ENCODE results near the gene ATP1B2.

Gene ATP1B2

GRCh38 chr17:7685533-7686221, 35.0 kb downstream of the ATP1B2 start:
- DNase-seq (ENCODE audit: low read depth in 2 of 2) = peak; percentile 78 to 86

GRCh38 chr17:7686222-7687071, 35.7 kb downstream of the ATP1B2 start:
- DNase-seq (ENCODE audit: low read depth in 2 of 2) = peak; percentile 60 to 68

- DNase-seq (ENCODE audit: low read depth in 2 of 2) = peak; percentile 80 to 83
Measured at GRCh38 chr17:7687072-7687907, 36.6 kb downstream of the ATP1B2 start, which contains the start of gene TP53. TSS of gene TP53 (minus strand) at chr17:7687490. CDS start at chr17:7676594, 10,896 bp downstream.

GRCh38 chr17:7687908-7688807, 37.4 kb downstream of the ATP1B2 start, which contains the start of gene WRAP53:
TSS of gene WRAP53 (plus strand) at chr17:7688477. CDS start at chr17:7688649, 172 bp downstream.
- DNase-seq (ENCODE audit: low read depth in 2 of 2) = peak; percentile 89 to 95

GRCh38 chr17:7688808-7689316, 38.1 kb downstream of the ATP1B2 start:
- DNase-seq (ENCODE audit: low read depth in 2 of 2) = no peak

GRCh38 chr17:7695586-7695985, 44.9 kb downstream of the ATP1B2 start:
- no peak for DNase-seq (ENCODE audit: low read depth in 2 of 2)

GRCh38 chr17:7697828-7698588, 47.3 kb downstream of the ATP1B2 start:
- no peak for DNase-seq (ENCODE audit: low read depth in 2 of 2)

GRCh38 chr17:7700510-7700909, 49.8 kb downstream of the ATP1B2 start:
- no peak for DNase-seq (ENCODE audit: low read depth in 2 of 2)

- no peak for DNase-seq (ENCODE audit: low read depth in 2 of 2)
Measured at GRCh38 chr17:7701681-7702080, 51.0 kb downstream of the ATP1B2 start.

GRCh38 chr17:7702776-7703175, 52.0 kb downstream of the ATP1B2 start:
- DNase-seq (ENCODE audit: low read depth in 2 of 2) = no peak

GRCh38 chr17:7703584-7704479, 53.1 kb downstream of the ATP1B2 start:
- no peak for DNase-seq (ENCODE audit: low read depth in 2 of 2)

GRCh38 chr17:7704601-7705268, 54.0 kb downstream of the ATP1B2 start, which contains the start of gene EFNB3:
TSS of gene EFNB3 (plus strand) at chr17:7705202. CDS start at chr17:7705599, 397 bp downstream.
- DNase-seq (ENCODE audit: low read depth in 2 of 2) = peak in 1 of 2 donors; percentile 28

GRCh38 chr17:7705269-7706255, 54.8 kb downstream of the ATP1B2 start:
- no peak for DNase-seq (ENCODE audit: low read depth in 2 of 2)

- no peak for DNase-seq (ENCODE audit: low read depth in 2 of 2)
Measured at GRCh38 chr17:7706631-7707354, 56.1 kb downstream of the ATP1B2 start.

All from stimulated activated CD8-positive, alpha-beta memory T cell treated with anti-CD3 and anti-CD28 coated beads, Interleukin-7, amount 100 ng/mL, for 4 hours (primary cell).